ENCODE measurements around the gene COPS3. TPM values are rescaled to one million over a fixed set of nuclear protein-coding genes. Genes with fewer than 3 reads are reported as not detected.

COPS3 gene
- total RNA-seq, 1 donor from 2014 or later: 63.5 TPM

GRCh38 chr17:17216776-17217175, 64.3 kb downstream of the COPS3 start:
- no peaks in the 10 kb centered on the region for H3K27me3 Mint-ChIP-seq (ENCODE audit: low read depth)
- peaks cover 42% of the 10 kb centered on the region for H3K36me3 Mint-ChIP-seq
- H3K27ac Mint-ChIP-seq: no peak overlapping the region
- no peaks in the 10 kb centered on the region for H3K9me3 Mint-ChIP-seq
- H3K4me3 Mint-ChIP-seq: no peak overlapping the region
- DNase-seq (ENCODE audit: low spot score in 2 of 2, unreplicated experiment in 2 of 2): no peak
- no peaks in the 10 kb centered on the region for H3K4me1 Mint-ChIP-seq
- no peak for TF ChIP-seq CTCF (IDR thresholded peaks at IDR 0.05; ENCODE audit: unreplicated experiment)

- Mint-ChIP-seq H3K27ac (no peak overlapping the region), H3K4me1 (no peaks in the 10 kb centered on the region), H3K9me3 (no peaks in the 10 kb centered on the region), H3K4me3 (no peak overlapping the region), H3K36me3 (peaks cover 40% of the 10 kb centered on the region), H3K27me3 (ENCODE audit: low read depth) (no peaks in the 10 kb centered on the region)
- TF ChIP-seq CTCF (IDR thresholded peaks at IDR 0.05; ENCODE audit: unreplicated experiment): no peak
- no peak for DNase-seq (ENCODE audit: low spot score in 2 of 2, unreplicated experiment in 2 of 2)
Observed at GRCh38 chr17:17216236-17216635, 64.8 kb downstream of the COPS3 start.

GRCh38 chr17:17215575-17215974, 65.5 kb downstream of the COPS3 start:
- TF ChIP-seq CTCF (IDR thresholded peaks at IDR 0.05; ENCODE audit: unreplicated experiment): no peak
- Mint-ChIP-seq H3K36me3 (peaks cover 36% of the 10 kb centered on the region), H3K4me3 (no peak overlapping the region), H3K9me3 (no peaks in the 10 kb centered on the region), H3K27me3 (ENCODE audit: low read depth) (no peaks in the 10 kb centered on the region), H3K27ac (no peak overlapping the region), H3K4me1 (no peaks in the 10 kb centered on the region)
- DNase-seq (ENCODE audit: low spot score in 2 of 2, unreplicated experiment in 2 of 2): no peak

- H3K9me3 Mint-ChIP-seq: no peaks in the 10 kb centered on the region
- H3K27ac Mint-ChIP-seq: no peak overlapping the region
- no peak for TF ChIP-seq CTCF (IDR thresholded peaks at IDR 0.05; ENCODE audit: unreplicated experiment)
- H3K27me3 Mint-ChIP-seq (ENCODE audit: low read depth): no peaks in the 10 kb centered on the region
- no peak for DNase-seq (ENCODE audit: low spot score in 2 of 2, unreplicated experiment in 2 of 2)
- H3K36me3 Mint-ChIP-seq: peaks cover 36% of the 10 kb centered on the region
- no peaks in the 10 kb centered on the region for H3K4me1 Mint-ChIP-seq
- H3K4me3 Mint-ChIP-seq: no peak overlapping the region
Observed at GRCh38 chr17:17214646-17215436, 66.2 kb downstream of the COPS3 start.

GRCh38 chr17:17213775-17214174, 67.3 kb downstream of the COPS3 start:
- Mint-ChIP-seq H3K9me3 (no peaks in the 10 kb centered on the region), H3K27me3 (ENCODE audit: low read depth) (no peaks in the 10 kb centered on the region), H3K4me3 (no peak overlapping the region), H3K27ac (no peak overlapping the region), H3K36me3 (peaks cover 35% of the 10 kb centered on the region), H3K4me1 (no peaks in the 10 kb centered on the region)
- no peak for DNase-seq (ENCODE audit: low spot score in 2 of 2, unreplicated experiment in 2 of 2)
- TF ChIP-seq CTCF (IDR thresholded peaks at IDR 0.05; ENCODE audit: unreplicated experiment): no peak
